HCT116 (cell line): Measurements from ENCODE around the gene GEMIN2. TPM values are rescaled to one million over a fixed set of nuclear protein-coding genes. Genes with fewer than 3 reads are reported as not detected.

Experiments
- ATAC-seq: fragments of 200-7000 bp; cut with Tn5 transposase; 2 replicates; pipeline ENCODE4 v1.9.1; 2020; ENCODE audit warnings: mild to moderate bottlenecking, moderate library complexity
- BruUV-seq: library from RNA; stranded (reverse); fragments of 400-500 nt; replicated peaks from 2 replicates; lab custom pipeline; 2021; lab: Mats Ljungman, UMichigan
- CTCF ChIA-PET: fragments of 300-600 bp; sonication (Branson Sonifier 250); formaldehyde crosslinking; loops from one replicate; lab custom pipeline; 2021; ENCODE audit warnings: antibody characterized with exemption; lab: Charles Lee
- POLR2A ChIA-PET: fragments of 300-600, 350-600 bp; sonication (Branson Sonifier 250); formaldehyde crosslinking; loops from one replicate; lab custom pipeline; 2021; ENCODE audit warnings: antibody characterized with exemption; lab: Charles Lee
- RAD21 ChIA-PET, 2 experiments: fragments of 300-600 bp; sonication (Branson Sonifier 250); formaldehyde crosslinking; loops; one replicate each; lab custom pipeline; 2023; ENCODE audit warnings: low total read pairs in 2 of 2; ENCODE audit not compliant: uncharacterized antibody in 2 of 2, unreplicated experiment in 2 of 2, low non-redundant PET in 1 of 2; lab: Charles Lee
- DNase-seq: peaks from one replicate; pipeline ENCODE4 v3.0.0-alpha.2; 2010; ENCODE audit warnings: low read depth, low spot score
- H2AFZ ChIP-seq: fragments of 200-600 bp; shearing (Covaris generic), sonication (generic); 2 replicates; pipeline ENCODE4 v1.6.1; 2017; ENCODE audit warnings: low read depth, mixed run types, mixed read lengths, antibody characterized with exemption, low read length; ENCODE audit not compliant: poor library complexity, severe bottlenecking
- H3K27ac ChIP-seq: 2 replicates; pipeline ENCODE4 v1.5.1; 2012; ENCODE audit warnings: low read depth, low read length
- H3K27me3 ChIP-seq: fragments of 200-600 bp; sonication (generic); 2 replicates; pipeline ENCODE4 v1.6.1; 2016; ENCODE audit warnings: mixed run types, low read length, mixed read lengths; ENCODE audit not compliant: insufficient read depth
- H3K36me3 ChIP-seq, 2 experiments: fragments of 200-500 bp in 1 of 2; fragments of 200-600 bp in 1 of 2; sonication (Bioruptor generic) in 1 of 2; sonication (generic) in 1 of 2; 2 replicates each; pipeline versions ENCODE4 v1.5.1 to v1.6.1; 2014 to 2016; ENCODE audit warnings: low read length in 2 of 2, inconsistent platforms in 1 of 2, mixed read lengths in 1 of 2, mixed run types in 1 of 2; ENCODE audit not compliant: insufficient read depth in 2 of 2, control insufficient read depth in 1 of 2
- H3K4me1 ChIP-seq, 2 experiments: fragments of 200-600 bp in 1 of 2; sonication (generic) in 1 of 2; 2 replicates each; pipeline versions ENCODE4 v1.5.1 to v1.6.1; 2012 to 2017; ENCODE audit warnings: low read length in 2 of 2, inconsistent platforms in 1 of 2, mild to moderate bottlenecking in 1 of 2, mixed read lengths in 1 of 2, mixed run types in 1 of 2, moderate library complexity in 1 of 2; ENCODE audit not compliant: insufficient read depth in 2 of 2, control insufficient read depth in 1 of 2
- H3K4me2 ChIP-seq: fragments of 200-600 bp; sonication (generic); 2 replicates; pipeline ENCODE4 v1.6.1; 2017; ENCODE audit warnings: mixed run types, low read length, mixed read lengths
- H3K4me3 ChIP-seq, 2 experiments: fragments of 200-600 bp in 1 of 2; sonication (generic) in 1 of 2; replicated peaks in 1 of 2; 2 replicates each; pipeline ENCODE4 v1.5.1; 2011 to 2016; ENCODE audit warnings: low read length in 2 of 2, control low read depth in 1 of 2, low read depth in 1 of 2, mild to moderate bottlenecking in 1 of 2, mixed read lengths in 1 of 2, mixed run types in 1 of 2
- H3K79me2 ChIP-seq: fragments of 200-600 bp; sonication (generic); 2 replicates; pipeline ENCODE4 v1.6.1; 2017; ENCODE audit warnings: mild to moderate bottlenecking, mixed run types, low read length, moderate library complexity, mixed read lengths; ENCODE audit not compliant: insufficient read depth
- H3K9ac ChIP-seq: fragments of 200-600 bp; sonication (generic); 2 replicates; pipeline ENCODE4 v1.6.1; 2016; ENCODE audit warnings: low read length, mixed read lengths
- H3K9me2 ChIP-seq: fragments of 200-600 bp; sonication (generic), shearing (Covaris generic); 2 replicates; pipeline ENCODE4 v1.6.1; 2017; ENCODE audit warnings: mixed run types, mild to moderate bottlenecking, moderate library complexity; ENCODE audit not compliant: insufficient read depth
- H3K9me3 ChIP-seq, 2 experiments: fragments of 200-500 bp in 1 of 2; fragments of 200-600 bp in 1 of 2; sonication (Bioruptor generic) in 1 of 2; sonication (generic) in 1 of 2; 2 replicates each; pipeline ENCODE4 v1.6.1; 2014 to 2017; ENCODE audit warnings: low read length in 2 of 2, mixed read lengths in 2 of 2, inconsistent platforms in 1 of 2, low read depth in 1 of 2, mild to moderate bottlenecking in 1 of 2, mixed run types in 1 of 2, moderate library complexity in 1 of 2; ENCODE audit not compliant: control insufficient read depth in 1 of 2, insufficient read depth in 1 of 2
- H4K20me1 ChIP-seq: fragments of 200-600 bp; sonication (generic), shearing (Covaris generic); 2 replicates; pipeline ENCODE4 v1.6.1; 2017; ENCODE audit warnings: mixed run types, mild to moderate bottlenecking, moderate library complexity; ENCODE audit not compliant: insufficient read depth
- CEBPB ChIP-seq: IDR thresholded peaks from 2 replicates; pipeline ENCODE4 v1.6.1; 2012; ENCODE audit warnings: low read depth
- ELF1 ChIP-seq: IDR thresholded peaks from 2 replicates; pipeline ENCODE4 v1.6.1; 2012; ENCODE audit warnings: low read depth, borderline replicate concordance
- FOSL1 ChIP-seq: IDR thresholded peaks from 2 replicates; pipeline ENCODE4 v1.6.1; 2012; ENCODE audit warnings: low read depth
- POLR2A ChIP-seq: IDR thresholded peaks from 2 replicates; pipeline ENCODE4 v1.7.0; 2011; ENCODE audit warnings: borderline replicate concordance; ENCODE audit not compliant: insufficient read depth, insufficient read length; ENCODE audit errors: extremely low read depth
- YY1 ChIP-seq: IDR thresholded peaks from 2 replicates; pipeline ENCODE4 v1.6.1; 2011; ENCODE audit warnings: low read length, low read depth, moderate library complexity, mild to moderate bottlenecking; ENCODE audit not compliant: insufficient replicate concordance; ENCODE audit errors: extremely low read depth
- intact Hi-C: fragments of 100-400 bp; cut with micrococcal nuclease; formaldehyde crosslinking; loops from 2 replicates; pipeline ENCODE4 v1.10.0; 2022
- total RNA-seq: library from RNA; stranded (reverse); gene quantifications from one replicate; pipeline ENCODE4 v1.2.1, GENCODE V29; 2021; ENCODE audit not compliant: unreplicated experiment
- TF ChIP-seq, protein P1 (sequence below), 3 experiments: fragments of 200-600 bp in 1 of 3; sonication (generic) in 1 of 3; IDR thresholded peaks in 2 of 3; conservative IDR thresholded peaks in 1 of 3; 2 replicates each; pipeline ENCODE4 v1.5.1; 2012 to 2017; ENCODE audit warnings: low read depth in 2 of 3, low read length in 2 of 3, antibody characterized with exemption in 1 of 3, borderline replicate concordance in 1 of 3, control low read depth in 1 of 3, mild to moderate bottlenecking in 1 of 3, mixed read lengths in 1 of 3, mixed run types in 1 of 3, moderate library complexity in 1 of 3; ENCODE audit not compliant: insufficient read depth in 1 of 3

GEMIN2 gene
- total RNA-seq, 1 experiment from 2014 or later = 27.3 TPM

DNA sequence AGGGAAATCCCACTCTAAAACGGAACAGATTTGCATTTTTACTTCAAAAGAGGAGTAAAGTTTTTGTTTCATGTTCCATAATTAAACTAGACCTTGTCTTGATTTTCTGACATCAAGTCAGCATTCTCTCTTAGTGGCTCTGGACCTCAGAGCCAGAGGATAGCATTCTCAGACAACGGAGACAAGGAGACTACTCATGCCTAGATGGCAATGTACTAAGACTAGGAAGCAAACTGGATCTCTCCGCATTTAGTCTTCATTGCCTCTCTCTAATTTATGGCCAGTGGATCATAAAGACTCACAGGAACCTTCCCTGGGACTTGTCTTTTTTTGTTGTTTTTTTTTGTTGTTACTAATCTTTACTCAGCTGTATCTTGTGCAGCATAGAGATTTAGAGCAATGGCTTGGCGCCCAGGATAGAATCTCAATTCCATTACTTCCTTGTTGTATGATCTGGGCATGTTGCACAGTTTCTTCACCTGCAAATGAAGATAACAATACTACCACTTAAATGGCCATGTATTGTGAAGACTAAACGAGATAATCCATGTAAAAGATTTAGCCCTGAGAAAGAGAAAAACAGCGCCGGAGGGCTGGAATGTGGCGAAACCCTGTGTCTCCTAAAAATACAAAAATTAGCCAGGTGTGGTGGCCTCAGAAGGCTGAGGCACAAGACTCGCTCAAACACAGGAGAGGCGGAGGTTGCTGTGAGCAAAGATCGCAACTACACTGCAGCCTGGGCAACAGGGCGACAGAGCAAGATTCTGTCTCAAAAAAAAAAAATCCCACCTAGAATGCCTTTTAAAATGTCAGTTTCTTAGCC, 4.0 kb upstream of the GEMIN2 start:
- Histone ChIP-seq H3K27ac (no peak overlapping the region), H3K36me3 (no peaks in the 10 kb centered on the region), H3K4me2 (no peak overlapping the region), H3K27me3 (no peaks in the 10 kb centered on the region), H2AFZ (no peak overlapping the region), H3K9ac (no peak overlapping the region), H3K4me3 (no peak overlapping the region), H3K9me2 (no peaks in the 10 kb centered on the region), H3K9me3 (no peaks in the 10 kb centered on the region), H3K79me2 (peaks cover 10% of the 10 kb centered on the region), H3K4me1 (peaks cover 4 to 14% of the 10 kb centered on the region in 2 experiments; a peak in 3 of 4 replicates), H4K20me1 (no peaks in the 10 kb centered on the region)
- TF ChIP-seq FOSL1 (no peak), YY1 (no peak), POLR2A (no peak), ELF1 (no peak), CEBPB (no peak)
- TF ChIP-seq, protein P1, sequence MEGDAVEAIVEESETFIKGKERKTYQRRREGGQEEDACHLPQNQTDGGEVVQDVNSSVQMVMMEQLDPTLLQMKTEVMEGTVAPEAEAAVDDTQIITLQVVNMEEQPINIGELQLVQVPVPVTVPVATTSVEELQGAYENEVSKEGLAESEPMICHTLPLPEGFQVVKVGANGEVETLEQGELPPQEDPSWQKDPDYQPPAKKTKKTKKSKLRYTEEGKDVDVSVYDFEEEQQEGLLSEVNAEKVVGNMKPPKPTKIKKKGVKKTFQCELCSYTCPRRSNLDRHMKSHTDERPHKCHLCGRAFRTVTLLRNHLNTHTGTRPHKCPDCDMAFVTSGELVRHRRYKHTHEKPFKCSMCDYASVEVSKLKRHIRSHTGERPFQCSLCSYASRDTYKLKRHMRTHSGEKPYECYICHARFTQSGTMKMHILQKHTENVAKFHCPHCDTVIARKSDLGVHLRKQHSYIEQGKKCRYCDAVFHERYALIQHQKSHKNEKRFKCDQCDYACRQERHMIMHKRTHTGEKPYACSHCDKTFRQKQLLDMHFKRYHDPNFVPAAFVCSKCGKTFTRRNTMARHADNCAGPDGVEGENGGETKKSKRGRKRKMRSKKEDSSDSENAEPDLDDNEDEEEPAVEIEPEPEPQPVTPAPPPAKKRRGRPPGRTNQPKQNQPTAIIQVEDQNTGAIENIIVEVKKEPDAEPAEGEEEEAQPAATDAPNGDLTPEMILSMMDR (IDR thresholded peaks at IDR 0.05 in 2 of 3, conservative IDR thresholded peaks at IDR 0.05 in 1 of 3; ENCODE audit: borderline replicate concordance in 1 of 3, insufficient read depth in 1 of 3, low read depth in 2 of 3, low read length in 2 of 3) = no peak
- CTCF ChIA-PET = no interaction called here
- DNase-seq = no peak
- intact Hi-C loops = loop anchor here (5.0 kb wide), 3 partner anchors 62 to 157 kb away; partner anchors contain the start of gene TRAPPC6B
- RAD21 ChIA-PET = no interaction called here
- POLR2A ChIA-PET = interaction anchor here (1.1 kb wide), 1 partner anchor 60 kb away, joined by 3 read pairs; the partner anchor contains the start of gene TRAPPC6B
- no peak for ATAC-seq
- no TSS peak for BruUV-seq
